GM18909 (cell line): ENCODE results near the gene HSPA1A.
"Not testable (repeated sequence)": the region's sequence is repeated elsewhere in the genome, so short reads cannot be mapped to it uniquely, and the experiment has no call there.

ENCODE experiments used
- ATAC-seq: cut with Tn5 transposase; IDR thresholded peaks from one replicate; pipeline ENCODE4 v1.9.1; 2021; ENCODE audit warnings: mild to moderate bottlenecking; ENCODE audit not compliant: unreplicated experiment, poor library complexity

Gene HSPA1A

GRCh38 chr6:31780507-31781243 is 34.7 kb upstream of the HSPA1A start:
- no peak for ATAC-seq

GRCh38 chr6:31781244-31782125 is 33.9 kb upstream of the HSPA1A start:
- ATAC-seq, result no peak

GRCh38 chr6:31782126-31782855 is 33.1 kb upstream of the HSPA1A start:
- no peak for ATAC-seq

GRCh38 chr6:31784098-31784925 is 31.0 kb upstream of the HSPA1A start:
- no peak for ATAC-seq

- ATAC-seq, result no peak
These were observed 29.9 kb upstream of the HSPA1A start for GRCh38 chr6:31785475-31785874.

GRCh38 chr6:31791324-31792089 is 23.8 kb upstream of the HSPA1A start:
- no peak for ATAC-seq

GRCh38 chr6:31792090-31792374 is 23.3 kb upstream of the HSPA1A start:
- no peak for ATAC-seq

GRCh38 chr6:31792761-31793171 is 22.6 kb upstream of the HSPA1A start:
- ATAC-seq, result no peak

- not testable (repeated sequence) for ATAC-seq
These were observed 21.5 kb upstream of the HSPA1A start for GRCh38 chr6:31793927-31794245.

GRCh38 chr6:31794294-31794865 is 21.0 kb upstream of the HSPA1A start:
- ATAC-seq, result no peak

- ATAC-seq, result peak; percentile 18
These were observed 20.3 kb upstream of the HSPA1A start for GRCh38 chr6:31794866-31795615.

- ATAC-seq, result peak; percentile 74
These were observed 19.6 kb upstream of the HSPA1A start, which contains the start of gene VARS1 for GRCh38 chr6:31795616-31796298. VARS1 (minus strand) TSS chr6:31795752; CDS start chr6:31795217, 535 bp downstream.

GRCh38 chr6:31796993-31797385 is 18.4 kb upstream of the HSPA1A start:
- ATAC-seq, result no peak

GRCh38 chr6:31797588-31797987 is 17.8 kb upstream of the HSPA1A start:
- no peak for ATAC-seq

GRCh38 chr6:31799781-31800180 is 15.6 kb upstream of the HSPA1A start:
- ATAC-seq, result no peak

GRCh38 chr6:31801031-31801927 is 14.1 kb upstream of the HSPA1A start:
- ATAC-seq, result not testable (repeated sequence)

GRCh38 chr6:31805939-31806469 is 9.3 kb upstream of the HSPA1A start:
- ATAC-seq, result no peak
